HG03460 (cell line): Measurements from ENCODE around the gene CAPN12.

Experiments used
- ATAC-seq: cut with Tn5 transposase; IDR thresholded peaks from one replicate; pipeline ENCODE4 v1.9.1; 2021; ENCODE audit not compliant: unreplicated experiment

Gene CAPN12

GRCh38 chr19:38726284-38726673 is 18.0 kb downstream of the CAPN12 start:
- ATAC-seq = no peak

GRCh38 chr19:38725469-38726283 is 18.6 kb downstream of the CAPN12 start:
- ATAC-seq = no peak

GRCh38 chr19:38723990-38724854 is 20.1 kb downstream of the CAPN12 start:
- no peak for ATAC-seq

- no peak for ATAC-seq
These were observed 20.7 kb downstream of the CAPN12 start for GRCh38 chr19:38723606-38723965.

- ATAC-seq = no peak
These were observed 21.2 kb downstream of the CAPN12 start for GRCh38 chr19:38722947-38723605.

GRCh38 chr19:38721979-38722773 is 22.1 kb downstream of the CAPN12 start:
- no peak for ATAC-seq

GRCh38 chr19:38721496-38721895 is 22.8 kb downstream of the CAPN12 start:
- ATAC-seq = no peak

GRCh38 chr19:38720559-38721236 is 23.6 kb downstream of the CAPN12 start:
- ATAC-seq = no peak

GRCh38 chr19:38719761-38720558 is 24.3 kb downstream of the CAPN12 start:
- no peak for ATAC-seq

GRCh38 chr19:38718747-38719543 is 25.3 kb downstream of the CAPN12 start:
- no peak for ATAC-seq

- ATAC-seq = no peak
These were observed 26.4 kb downstream of the CAPN12 start for GRCh38 chr19:38717855-38718254.

- ATAC-seq = no peak
These were observed 27.2 kb downstream of the CAPN12 start for GRCh38 chr19:38717051-38717450.

GRCh38 chr19:38715555-38715954 is 28.7 kb downstream of the CAPN12 start:
- ATAC-seq = no peak

- no peak for ATAC-seq
These were observed 29.9 kb downstream of the CAPN12 start for GRCh38 chr19:38714354-38714778.

- no peak for ATAC-seq
These were observed 30.4 kb downstream of the CAPN12 start for GRCh38 chr19:38713865-38714264.

GRCh38 chr19:38713227-38713649 is 31.0 kb downstream of the CAPN12 start:
- no peak for ATAC-seq

- ATAC-seq = no peak
These were observed 32.0 kb downstream of the CAPN12 start for GRCh38 chr19:38712161-38712748.

GRCh38 chr19:38711726-38712153 is 32.5 kb downstream of the CAPN12 start:
- ATAC-seq = no peak
